ENCODE data around the gene COMP. TPM values are rescaled to one million over a fixed set of nuclear protein-coding genes. Genes with fewer than 3 reads are reported as not detected.

Gene COMP
- total RNA-seq, 4 donors from 2014 or later: 0.76 TPM; not detected in 3

- no peak overlapping the region for H3K4me3 ChIP-seq
- H3K4me1 ChIP-seq: no peaks in the 10 kb centered on the region
- no peak for DNase-seq
- intact Hi-C loops (cut with DNase I; ENCODE audit: low total_unique reads): no loop called here
- no peaks in the 10 kb centered on the region for H3K27me3 ChIP-seq
- no peak overlapping the region for H3K27ac ChIP-seq
- H3K36me3 ChIP-seq: no peaks in the 10 kb centered on the region
- TF ChIP-seq POLR2A (IDR thresholded peaks at IDR 0.05): no peak
- TF ChIP-seq CTCF (IDR thresholded peaks at IDR 0.05): no peak
- H3K9me3 ChIP-seq: no peaks in the 10 kb centered on the region
These were observed 41.5 kb downstream of the COMP start for GRCh38 chr19:18749362-18750231.

GRCh38 chr19:18746401-18747325 lies 44.4 kb downstream of the COMP start:
- intact Hi-C loops (cut with DNase I; ENCODE audit: low total_unique reads): no loop called here
- no peak for DNase-seq
- no peaks in the 10 kb centered on the region for H3K36me3 ChIP-seq

GRCh38 chr19:18745931-18746330 lies 45.2 kb downstream of the COMP start:
- Histone ChIP-seq H3K27ac (peak overlapping the region in 1 of 2 donors; percentile 62), H3K36me3 (no peaks in the 10 kb centered on the region), H3K9me3 (no peaks in the 10 kb centered on the region), H3K4me3 (no peak overlapping the region), H3K27me3 (no peaks in the 10 kb centered on the region), H3K4me1 (peaks cover 0 to 5% of the 10 kb centered on the region in 2 donors)
- TF ChIP-seq POLR2A (IDR thresholded peaks at IDR 0.05): no peak
- TF ChIP-seq CTCF (IDR thresholded peaks at IDR 0.05): no peak
- intact Hi-C loops (cut with DNase I; ENCODE audit: low total_unique reads): no loop called here
- no peak for DNase-seq

More at GRCh38 chr19:18746401-18747325, 44.4 kb downstream of the COMP start:
- H3K27ac ChIP-seq: no peak overlapping the region
- no peaks in the 10 kb centered on the region for H3K27me3 ChIP-seq
- H3K9me3 ChIP-seq: no peaks in the 10 kb centered on the region
- TF ChIP-seq CTCF (IDR thresholded peaks at IDR 0.05): no peak
- TF ChIP-seq POLR2A (IDR thresholded peaks at IDR 0.05): no peak
- H3K4me1 ChIP-seq: peaks cover 0 to 3% of the 10 kb centered on the region in 2 donors
- no peak overlapping the region for H3K4me3 ChIP-seq

- Histone ChIP-seq H3K27me3 (no peaks in the 10 kb centered on the region), H3K4me1 (peaks cover 0 to 5% of the 10 kb centered on the region in 2 donors), H3K36me3 (no peaks in the 10 kb centered on the region), H3K9me3 (no peaks in the 10 kb centered on the region), H3K27ac (peak overlapping the region in 1 of 2 donors; percentile 62), H3K4me3 (no peak overlapping the region)
- peak; percentile 82 to 85 for DNase-seq
- intact Hi-C loops (cut with DNase I; ENCODE audit: low total_unique reads): no loop called here
- TF ChIP-seq CTCF (IDR thresholded peaks at IDR 0.05) (no peak), POLR2A (IDR thresholded peaks at IDR 0.05) (no peak)
These were observed 45.9 kb downstream of the COMP start for GRCh38 chr19:18745012-18745735.
